GM23338 (cell line): ENCODE measurements around the gene CRYBG2. TPM values are rescaled to one million over a fixed set of nuclear protein-coding genes. Genes with fewer than 3 reads are reported as not detected.

Experiments used
- ATAC-seq: fragments of 200-7000 bp; cut with Tn5 transposase; 3 replicates; pipeline ENCODE4 v1.9.1; 2020
- DNase-seq: peaks from one replicate; pipeline ENCODE4 v3.0.0-alpha.2; 2015; ENCODE audit warnings: low spot score
- H2AFZ ChIP-seq: fragments of 200-600 bp; sonication (generic); 2 replicates; pipeline ENCODE4 v1.8.0; 2016; ENCODE audit warnings: antibody characterized with exemption, mild to moderate bottlenecking, moderate library complexity
- H3F3A ChIP-seq: fragments of 200-600 bp; sonication (generic); replicated peaks from 2 replicates; pipeline ENCODE4 v1.8.0; 2017; ENCODE audit warnings: antibody characterized with exemption, mixed run types, low read depth
- H3K27ac ChIP-seq: fragments of 200-600 bp; sonication (generic); 2 replicates; pipeline ENCODE4 v1.6.1; 2016; ENCODE audit warnings: low read depth
- H3K27me3 ChIP-seq: fragments of 200-600 bp; sonication (generic); 2 replicates; pipeline ENCODE4 v1.8.0; 2016; ENCODE audit warnings: mild to moderate bottlenecking, mixed run types, moderate library complexity; ENCODE audit not compliant: insufficient read depth
- H3K36me3 ChIP-seq: fragments of 200-600 bp; sonication (generic); 2 replicates; pipeline ENCODE4 v1.8.0; 2016; ENCODE audit warnings: mild to moderate bottlenecking; ENCODE audit not compliant: insufficient read depth
- H3K4me1 ChIP-seq: fragments of 200-600 bp; sonication (generic); 2 replicates; pipeline ENCODE4 v1.8.0; 2016; ENCODE audit warnings: mild to moderate bottlenecking, moderate library complexity; ENCODE audit not compliant: insufficient read depth
- H3K4me2 ChIP-seq: fragments of 200-600 bp; sonication (generic); 2 replicates; pipeline ENCODE4 v1.7.1; 2017; ENCODE audit warnings: mixed run types
- H3K4me3 ChIP-seq: fragments of 200-600 bp; sonication (generic); 2 replicates; pipeline ENCODE4 v1.6.1; 2016; ENCODE audit warnings: mixed run types
- H3K79me2 ChIP-seq: fragments of 200-600 bp; sonication (generic); replicated peaks from 2 replicates; pipeline ENCODE4 v1.8.0; 2017; ENCODE audit warnings: mild to moderate bottlenecking; ENCODE audit not compliant: insufficient read depth
- H3K9me2 ChIP-seq: fragments of 200-600 bp; sonication (generic); 2 replicates; pipeline ENCODE4 v1.8.0; 2017; ENCODE audit not compliant: insufficient read depth
- H4K20me1 ChIP-seq: fragments of 200-600 bp; sonication (generic); replicated peaks from 2 replicates; pipeline ENCODE4 v1.8.0; 2017; ENCODE audit warnings: mild to moderate bottlenecking; ENCODE audit not compliant: insufficient read depth
- H3K27ac Mint-ChIP-seq: 2 replicates; pipeline ENCODE4 v1.8.0; 2020; ENCODE audit warnings: inconsistent platforms, mild to moderate bottlenecking, moderate library complexity, mixed read lengths
- H3K27me3 Mint-ChIP-seq: 3 replicates; pipeline ENCODE4 v1.8.0; 2022; ENCODE audit warnings: low read depth, mild to moderate bottlenecking, moderate library complexity, mixed read lengths, inconsistent platforms; ENCODE audit not compliant: insufficient read depth, poor library complexity
- H3K36me3 Mint-ChIP-seq: 3 replicates; pipeline ENCODE4 v1.8.0; 2021; ENCODE audit warnings: low read depth, mild to moderate bottlenecking, inconsistent platforms, moderate library complexity, mixed read lengths
- H3K4me1 Mint-ChIP-seq: 3 replicates; pipeline ENCODE4 v1.8.0; 2020; ENCODE audit warnings: mild to moderate bottlenecking, inconsistent platforms, mixed read lengths
- H3K4me3 Mint-ChIP-seq: 3 replicates; pipeline ENCODE4 v1.8.0; 2021; ENCODE audit warnings: moderate library complexity, mild to moderate bottlenecking, inconsistent platforms, mixed read lengths
- H3K9me3 Mint-ChIP-seq: 3 replicates; pipeline ENCODE4 v1.8.0; 2020; ENCODE audit warnings: moderate library complexity, mild to moderate bottlenecking, inconsistent platforms, mixed read lengths
- POLR2AphosphoS5 ChIP-seq: IDR thresholded peaks from 2 replicates; pipeline ENCODE4 v1.6.1; 2016; ENCODE audit warnings: antibody characterized with exemption, low read depth
- ZNF331 ChIP-seq: fragments of 250-450 bp; sonication (Bioruptor Pico); IDR thresholded peaks from 2 replicates; pipeline ENCODE4 v1.5.0; 2020; ENCODE audit warnings: low read depth, mild to moderate bottlenecking, moderate library complexity
- polyA plus RNA-seq: library from polyadenylated mRNA; unstranded; fragments of >200 nt; fragmentation: Nextera tagmentation; extraction: Ambion mirVana; gene quantifications from 2 replicates; pipeline ENCODE4 v1.2.1, GENCODE V29; 2016
- total RNA-seq: library from RNA; depleted of rRNA; stranded (reverse); fragments of >200 nt; shearing (Covaris generic); gene quantifications from 2 replicates; pipeline ENCODE4 v1.2.3, GENCODE V29; 2014
- TF ChIP-seq, protein P1 (sequence below), 2 experiments: fragments of 200-600 bp in 1 of 2; sonication (generic) in 1 of 2; conservative IDR thresholded peaks; 2 replicates each; pipeline versions ENCODE4 v1.5.1 to v1.6.1; 2016 to 2017; ENCODE audit warnings: antibody characterized with exemption in 2 of 2, low read depth in 2 of 2, mild to moderate bottlenecking in 2 of 2, moderate library complexity in 1 of 2

Gene CRYBG2
- total and polyA plus RNA-seq, 2 experiments from 2014 or later, result 17.6 to 18.4 TPM

- no peak overlapping the region for H3K4me2 ChIP-seq
- H3K9me2 ChIP-seq, result no peaks in the 10 kb centered on the region
- no peak overlapping the region for H3K4me3 Mint-ChIP-seq
- H4K20me1 ChIP-seq, result 0 out of 2 replicates have a peak, but pooled peaks cover 3% of the 10 kb centered on the region
- no peak overlapping the region for H3K4me3 ChIP-seq
- peaks cover 44% of the 10 kb centered on the region for H3K4me1 Mint-ChIP-seq
- TF ChIP-seq, protein P1, sequence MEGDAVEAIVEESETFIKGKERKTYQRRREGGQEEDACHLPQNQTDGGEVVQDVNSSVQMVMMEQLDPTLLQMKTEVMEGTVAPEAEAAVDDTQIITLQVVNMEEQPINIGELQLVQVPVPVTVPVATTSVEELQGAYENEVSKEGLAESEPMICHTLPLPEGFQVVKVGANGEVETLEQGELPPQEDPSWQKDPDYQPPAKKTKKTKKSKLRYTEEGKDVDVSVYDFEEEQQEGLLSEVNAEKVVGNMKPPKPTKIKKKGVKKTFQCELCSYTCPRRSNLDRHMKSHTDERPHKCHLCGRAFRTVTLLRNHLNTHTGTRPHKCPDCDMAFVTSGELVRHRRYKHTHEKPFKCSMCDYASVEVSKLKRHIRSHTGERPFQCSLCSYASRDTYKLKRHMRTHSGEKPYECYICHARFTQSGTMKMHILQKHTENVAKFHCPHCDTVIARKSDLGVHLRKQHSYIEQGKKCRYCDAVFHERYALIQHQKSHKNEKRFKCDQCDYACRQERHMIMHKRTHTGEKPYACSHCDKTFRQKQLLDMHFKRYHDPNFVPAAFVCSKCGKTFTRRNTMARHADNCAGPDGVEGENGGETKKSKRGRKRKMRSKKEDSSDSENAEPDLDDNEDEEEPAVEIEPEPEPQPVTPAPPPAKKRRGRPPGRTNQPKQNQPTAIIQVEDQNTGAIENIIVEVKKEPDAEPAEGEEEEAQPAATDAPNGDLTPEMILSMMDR (conservative IDR thresholded peaks at IDR 0.05; ENCODE audit: low read depth in 2 of 2), result peak; percentile 69 to 83
- TF ChIP-seq ZNF331, result no peak
- no peak overlapping the region for H3K27ac ChIP-seq
- H3K27me3 Mint-ChIP-seq, result peaks cover 22% of the 10 kb centered on the region
- H3K9me3 Mint-ChIP-seq, result no peaks in the 10 kb centered on the region; the same call in 2 of the 3 replicates
- H3K36me3 ChIP-seq, result peaks cover 4% of the 10 kb centered on the region; the same call in 1 of the 2 replicates
- H3K27me3 ChIP-seq, result no peaks in the 10 kb centered on the region
- peaks cover 23% of the 10 kb centered on the region for H3K4me1 ChIP-seq
- H3F3A ChIP-seq, result peaks cover 8% of the 10 kb centered on the region; the same call in 1 of the 2 replicates
- DNase-seq, result peak; percentile 90
- H3K79me2 ChIP-seq, result no peaks in the 10 kb centered on the region
- H3K36me3 Mint-ChIP-seq, result peaks cover 4% of the 10 kb centered on the region; the same call in 2 of the 3 replicates
- H2AFZ ChIP-seq, result no peak overlapping the region
- ATAC-seq, result peak; percentile 53
- H3K27ac Mint-ChIP-seq, result no peak overlapping the region
These were observed 68.4 kb downstream of the CRYBG2 start for GRCh38 chr1:26285366-26286063.

DNA sequence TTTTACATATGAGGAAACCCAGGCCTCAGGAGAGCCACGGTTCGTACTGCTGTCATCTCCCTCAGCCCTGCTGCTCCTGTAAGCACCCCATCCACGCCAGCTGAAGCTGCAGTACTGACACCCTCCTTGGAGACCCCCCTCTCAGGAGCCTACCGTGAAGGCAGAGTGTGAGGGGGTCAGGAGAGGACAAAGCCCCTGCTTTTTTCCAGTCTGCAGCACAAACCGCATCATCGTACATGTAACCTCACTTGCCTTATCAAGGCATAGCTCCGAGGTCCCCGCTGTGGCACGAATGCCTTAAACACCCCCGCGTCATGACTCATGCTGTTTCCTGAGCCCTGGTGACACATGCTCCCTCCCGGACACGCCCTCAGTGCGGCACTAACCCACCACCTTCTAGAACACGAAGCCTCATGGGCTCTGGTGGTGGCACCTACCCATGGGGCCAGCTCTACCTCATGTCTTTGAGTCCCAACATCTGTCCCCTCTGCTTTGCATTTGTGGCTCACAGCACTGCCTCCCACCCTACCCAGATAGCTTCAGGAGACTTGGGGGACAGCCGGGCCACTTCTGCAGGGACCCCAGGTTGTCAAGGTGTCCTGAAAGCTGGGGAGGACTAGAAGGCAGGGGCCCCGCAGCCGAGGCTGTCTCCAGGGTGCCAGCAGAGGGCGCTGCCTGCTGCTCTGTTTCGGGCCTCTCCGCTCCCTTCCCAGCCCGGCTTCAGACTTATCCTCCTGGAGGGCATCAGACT is 69.2 kb downstream of the CRYBG2 start:
- ATAC-seq (peak; percentile 70), DNase-seq (peak; percentile 88)
- H3K27ac Mint-ChIP-seq, result peak overlapping the region; percentile 15; the same call in 1 of the 2 replicates
- Histone ChIP-seq H3K4me3 (no peak overlapping the region), H3K4me1 (peaks cover 20% of the 10 kb centered on the region), H3K9me2 (no peaks in the 10 kb centered on the region), H4K20me1 (0 out of 2 replicates have a peak, but pooled peaks cover 3% of the 10 kb centered on the region), H3K79me2 (no peaks in the 10 kb centered on the region), H2AFZ (no peak overlapping the region), H3K27me3 (no peaks in the 10 kb centered on the region), H3K27ac (peak overlapping the region; percentile 19; the same call in 1 of the 2 replicates), H3K4me2 (no peak overlapping the region), H3K36me3 (peaks cover 4% of the 10 kb centered on the region; the same call in 1 of the 2 replicates), H3F3A (peaks cover 8% of the 10 kb centered on the region; the same call in 1 of the 2 replicates)
- peaks cover 25% of the 10 kb centered on the region for H3K27me3 Mint-ChIP-seq
- H3K9me3 Mint-ChIP-seq, result no peaks in the 10 kb centered on the region; the same call in 2 of the 3 replicates
- peaks cover 40% of the 10 kb centered on the region for H3K4me1 Mint-ChIP-seq
- TF ChIP-seq, protein P1 (conservative IDR thresholded peaks at IDR 0.05; ENCODE audit: low read depth in 2 of 2), result peak; percentile 90 to 95
- TF ChIP-seq POLR2AphosphoS5 (0 out of 2 replicates have a peak, but pooled peaks have one; percentile 16), ZNF331 (no peak)
- H3K4me3 Mint-ChIP-seq, result no peak overlapping the region
- peaks cover 4% of the 10 kb centered on the region; the same call in 2 of the 3 replicates for H3K36me3 Mint-ChIP-seq
